Suprapubic skin (tissue), 4 donors: ENCODE results near the gene CEACAM18. TPM values are rescaled to one million over a fixed set of nuclear protein-coding genes. Genes with fewer than 3 reads are reported as not detected.
"Not testable (repeated sequence)": the region's sequence is repeated elsewhere in the genome, so short reads cannot be mapped to it uniquely, and the experiment has no call there.

ENCODE experiments used
- DNase-seq, 2 donors: peaks; one replicate each; pipeline ENCODE4 v3.0.0-alpha.2; 2019; ENCODE audit warnings: low spot score in 2 of 2
- H3K27ac ChIP-seq: fragments of 200-600 bp; sonication (generic); one replicate; pipeline ENCODE4 v1.5.1; 2019
- H3K27me3 ChIP-seq: fragments of 200-600 bp; sonication (generic); one replicate; pipeline ENCODE4 v1.5.1; 2019
- H3K36me3 ChIP-seq: fragments of 200-600 bp; sonication (generic); one replicate; pipeline ENCODE4 v1.5.1; 2019
- H3K4me1 ChIP-seq: fragments of 200-600 bp; sonication (generic); one replicate; pipeline ENCODE4 v1.5.1; 2019
- H3K4me3 ChIP-seq: fragments of 200-600 bp; sonication (generic); one replicate; pipeline ENCODE4 v1.5.1; 2019; ENCODE audit warnings: mild to moderate bottlenecking
- H3K9me3 ChIP-seq: fragments of 200-600 bp; sonication (generic); one replicate; pipeline ENCODE4 v1.5.1; 2019
- CTCF ChIP-seq, 2 donors: fragments of 200-600 bp in 1 of 2; fragments of 450-650 bp in 1 of 2; sonication (generic) in 1 of 2; IDR thresholded peaks; one replicate each; pipeline ENCODE4 v1.5.1; 2016 to 2019; ENCODE audit warnings: antibody characterized with exemption in 2 of 2, mild to moderate bottlenecking in 1 of 2, moderate library complexity in 1 of 2
- EP300 ChIP-seq: sonication (generic); formaldehyde crosslinking; IDR thresholded peaks from one replicate; pipeline ENCODE4 v1.6.1; 2017; ENCODE audit warnings: antibody characterized with exemption
- POLR2A ChIP-seq, 2 donors: fragments of 450-650 bp; IDR thresholded peaks; one replicate each; pipeline ENCODE4 v1.6.1; 2017; ENCODE audit warnings: antibody characterized with exemption in 2 of 2, mild to moderate bottlenecking in 2 of 2, moderate library complexity in 2 of 2
- POLR2AphosphoS5 ChIP-seq, 3 donors: sonication (generic); formaldehyde crosslinking; IDR thresholded peaks; one replicate each; pipeline ENCODE4 v1.6.1; 2017; ENCODE audit warnings: antibody characterized with exemption in 3 of 3
- WGBS: methylation state at CpG from one replicate; pipeline ENCODE4 v1.1.5; 2018; 5-methylcytosine and 5-hydroxymethylcytosine counted together
- total RNA-seq, 4 donors: library from RNA; depleted of rRNA; stranded (reverse); fragments of >200 nt; gene quantifications; one replicate each; pipeline ENCODE4 v1.1.0, GENCODE V29; 2016

The CEACAM18 gene
- total RNA-seq, 4 donors from 2014 or later: not detected

GRCh38 chr19:51497666-51498065 lies 19.3 kb downstream of the CEACAM18 start:
- Histone ChIP-seq H3K4me1 (no peaks in the 10 kb centered on the region), H3K4me3 (no peak overlapping the region), H3K9me3 (no peaks in the 10 kb centered on the region), H3K36me3 (no peaks in the 10 kb centered on the region), H3K27me3 (peaks cover 6% of the 10 kb centered on the region), H3K27ac (no peak overlapping the region)
- TF ChIP-seq EP300 (no peak), POLR2A (IDR thresholded peaks at IDR 0.05) (no peak), CTCF (IDR thresholded peaks at IDR 0.05) (no peak), POLR2AphosphoS5 (IDR thresholded peaks at IDR 0.05) (no peak)
- no peak for DNase-seq
- 41% methylated on average over 3 of the region's 3 CpGs for WGBS

GRCh38 chr19:51500931-51501330 lies 22.6 kb downstream of the CEACAM18 start:
- not testable (repeated sequence) for H3K4me3 ChIP-seq, DNase-seq, H3K36me3 ChIP-seq, H3K4me1 ChIP-seq, H3K27me3 ChIP-seq, H3K9me3 ChIP-seq, H3K27ac ChIP-seq
- WGBS: 70% methylated on average over 7 of the region's 8 CpGs

GRCh38 chr19:51501594-51502263 lies 23.4 kb downstream of the CEACAM18 start, which contains the start of gene SIGLEC12:
SIGLEC12 (minus strand) TSS chr19:51501800; CDS start chr19:51501733, 67 bp downstream.
- no peak within 1 kb of the TSS for H3K4me3 ChIP-seq
- 73% methylated on average over 8 of the region's 12 CpGs for whole genome bisulfite sequencing
- H3K27me3 ChIP-seq: peaks cover 5% of the 10 kb centered on the region
- no peaks in the 10 kb centered on the region for H3K4me1 ChIP-seq
- no peak for TF ChIP-seq POLR2AphosphoS5 (IDR thresholded peaks at IDR 0.05)
- no peak for TF ChIP-seq CTCF (IDR thresholded peaks at IDR 0.05)
- TF ChIP-seq EP300: no peak
- TF ChIP-seq POLR2A (IDR thresholded peaks at IDR 0.05): no peak
- H3K9me3 ChIP-seq: no peaks in the 10 kb centered on the region
- DNase-seq: no peak
- H3K27ac ChIP-seq: no peak within 1 kb of the TSS
- H3K36me3 ChIP-seq: no peaks in the 10 kb centered on the region

GRCh38 chr19:51503286-51503817 lies 25.0 kb downstream of the CEACAM18 start:
- Histone ChIP-seq H3K27me3 (peaks cover 5% of the 10 kb centered on the region), H3K4me1 (no peaks in the 10 kb centered on the region), H3K27ac (no peak overlapping the region), H3K4me3 (no peak overlapping the region), H3K9me3 (no peaks in the 10 kb centered on the region), H3K36me3 (no peaks in the 10 kb centered on the region)
- no peak for DNase-seq
- WGBS: 76% methylated on average over 5 of the region's 5 CpGs
- TF ChIP-seq POLR2A (IDR thresholded peaks at IDR 0.05) (no peak), POLR2AphosphoS5 (IDR thresholded peaks at IDR 0.05) (no peak), EP300 (no peak), CTCF (IDR thresholded peaks at IDR 0.05) (no peak)

GRCh38 chr19:51503896-51504295 lies 25.6 kb downstream of the CEACAM18 start:
- 65% methylated on average over 3 of the region's 3 CpGs for WGBS
- TF ChIP-seq POLR2AphosphoS5 (IDR thresholded peaks at IDR 0.05): no peak
- no peak for TF ChIP-seq CTCF (IDR thresholded peaks at IDR 0.05)
- no peak for TF ChIP-seq EP300
- TF ChIP-seq POLR2A (IDR thresholded peaks at IDR 0.05): no peak
- no peaks in the 10 kb centered on the region for H3K4me1 ChIP-seq

More at GRCh38 chr19:51503896-51504295, 25.6 kb downstream of the CEACAM18 start:
- Histone ChIP-seq H3K9me3 (no peaks in the 10 kb centered on the region), H3K36me3 (no peaks in the 10 kb centered on the region), H3K27ac (no peak overlapping the region), H3K4me3 (no peak overlapping the region), H3K27me3 (peaks cover 5% of the 10 kb centered on the region)
- no peak for DNase-seq
